ENCODE data around the gene LOXL3.

LOXL3 gene

GRCh38 chr2:74548900-74549826 is 4.6 kb downstream of the LOXL3 start:
- no peak for DNase-seq

GRCh38 chr2:74548285-74548899 is 5.3 kb downstream of the LOXL3 start:
- no peak for DNase-seq

- no peak for DNase-seq
These were observed 7.7 kb downstream of the LOXL3 start for GRCh38 chr2:74546004-74546403.

- DNase-seq: peak; percentile 38
These were observed 9.1 kb downstream of the LOXL3 start for GRCh38 chr2:74544634-74545033.

- DNase-seq: no peak
These were observed 10.8 kb downstream of the LOXL3 start for GRCh38 chr2:74542978-74543377.

- no peak for DNase-seq
These were observed 13.5 kb downstream of the LOXL3 start for GRCh38 chr2:74540291-74540690.

- DNase-seq: no peak
These were observed 14.8 kb downstream of the LOXL3 start for GRCh38 chr2:74538881-74539339.

- DNase-seq: no peak
These were observed 16.6 kb downstream of the LOXL3 start for GRCh38 chr2:74537140-74537539.

- no peak for DNase-seq
These were observed 17.4 kb downstream of the LOXL3 start for GRCh38 chr2:74536166-74536950.

GRCh38 chr2:74535440-74535965 is 18.2 kb downstream of the LOXL3 start:
- DNase-seq: no peak

- DNase-seq: no peak
These were observed 19.3 kb downstream of the LOXL3 start for GRCh38 chr2:74534411-74534810.

- DNase-seq: no peak
These were observed 20.3 kb downstream of the LOXL3 start for GRCh38 chr2:74533464-74533863.

- no peak for DNase-seq
These were observed 21.5 kb downstream of the LOXL3 start for GRCh38 chr2:74532222-74532621.

- DNase-seq: no peak
These were observed 22.1 kb downstream of the LOXL3 start for GRCh38 chr2:74531666-74532065.

- peak; percentile 50 for DNase-seq
These were observed 23.2 kb downstream of the LOXL3 start for GRCh38 chr2:74530239-74531187.

- DNase-seq: peak; percentile 87
These were observed 24.1 kb downstream of the LOXL3 start, which contains the start of the genes AUP1 and HTRA2 for GRCh38 chr2:74529357-74530238. Gene AUP1, minus strand, starts transcription at chr2:74529706. Its CDS starts 77 bp downstream, at chr2:74529629. Gene HTRA2, plus strand, starts transcription at chr2:74529933. Its CDS starts 74 bp downstream, at chr2:74530007.

GRCh38 chr2:74528600-74529356 is 25.0 kb downstream of the LOXL3 start:
- DNase-seq: no peak

GRCh38 chr2:74527741-74528140 is 26.0 kb downstream of the LOXL3 start:
- no peak for DNase-seq

GRCh38 chr2:74526649-74527230 is 27.0 kb downstream of the LOXL3 start:
- no peak for DNase-seq

Measured in CD4-positive, alpha-beta T cell treated with Interleukin-6 for 4 hours (primary cell).